Sigmoid colon (tissue), 7 donors: ENCODE measurements around the gene SLC35G2. TPM values are rescaled to one million over a fixed set of nuclear protein-coding genes. Genes with fewer than 3 reads are reported as not detected.

Source experiments
- polyA plus RNA-seq, 3 donors: library from polyadenylated mRNA; stranded (reverse); fragments of 200-250 nt; gene quantifications; one replicate each; pipeline ENCODE4 v1.2.3, GENCODE V29; 2013
- total RNA-seq, 4 donors: library from RNA; depleted of rRNA; stranded (reverse); fragments of >200 nt; gene quantifications; one replicate each; pipeline ENCODE4 v1.1.0, GENCODE V29; 2016
- donor health status: healthy with polysubstance abuse.
- donor health status: Bipolar disorder and iron deficiency.
- donor health status: healthy.

The SLC35G2 gene
- total and polyA plus RNA-seq, 7 donors = 0.69 to 8.0 (median 3.4) TPM

Other genes with a start within 250 kb of the SLC35G2 start
- gene STAG1, start 66.7 kb upstream of the SLC35G2 start, total RNA-seq = 10 to 100 TPM; 37.3 to 52.8 (median 43.2) TPM
- gene STAG1, start 66.7 kb upstream of the SLC35G2 start, polyA plus RNA-seq = 10 to 100 TPM; 12.0 to 15.1 (median 13.2) TPM
- 10 to 100 TPM; 37.2 to 55.1 (median 47.0) TPM for gene NCK1, start 43.1 kb downstream of the SLC35G2 start, total RNA-seq
- 10 to 100 TPM; 25.5 to 34.2 (median 31.9) TPM for gene NCK1, start 43.1 kb downstream of the SLC35G2 start, polyA plus RNA-seq
- gene IL20RB, start 138.9 kb downstream of the SLC35G2 start, total RNA-seq = 1 to 10 TPM in 1 of 4 donors, under 1 TPM in 2, not detected in 1; 0.28 to 1.8 (median 0.54) TPM
- 1 to 10 TPM in 2 of 3 donors, not detected in 1; 1.2 to 1.5 TPM for gene IL20RB, start 138.9 kb downstream of the SLC35G2 start, polyA plus RNA-seq